Heart right ventricle (tissue), 16 donors: ENCODE measurements around the gene PICALM. TPM values are rescaled to one million over a fixed set of nuclear protein-coding genes. Genes with fewer than 3 reads are reported as not detected.

Experiments
- ATAC-seq, 8 donors: fragments of 200-7000 bp; cut with Tn5 transposase; one replicate each; pipeline ENCODE4 v1.9.1; 2020; ENCODE audit warnings: mild to moderate bottlenecking in 8 of 8, moderate library complexity in 8 of 8, moderate number of reproducible peaks in 1 of 8
- DNase-seq, 2 donors: peaks; one replicate each; pipeline ENCODE4 v3.0.0-alpha.2; 2020
- H3K27ac ChIP-seq, 10 donors: fragments of 200-600 bp; sonication (generic) in 2 of 10; one replicate each; pipeline versions ENCODE4 v1.5.0 to v1.8.0; 2020 to 2022; ENCODE audit warnings: mild to moderate bottlenecking in 3 of 10
- H3K27me3 ChIP-seq, 7 donors: fragments of 200-600 bp; one replicate each; pipeline ENCODE4 v1.8.0; 2021 to 2022; ENCODE audit warnings: mild to moderate bottlenecking in 2 of 7
- H3K36me3 ChIP-seq, 9 donors: fragments of 200-600 bp; sonication (generic) in 1 of 9; one replicate each; pipeline versions ENCODE4 v1.5.0 to v1.8.0; 2020 to 2022; ENCODE audit warnings: mild to moderate bottlenecking in 2 of 9
- H3K4me1 ChIP-seq, 9 donors: fragments of 200-600 bp; sonication (generic) in 1 of 9; one replicate each; pipeline versions ENCODE4 v1.5.0 to v1.8.0; 2020 to 2022; ENCODE audit warnings: mild to moderate bottlenecking in 4 of 9
- H3K4me3 ChIP-seq, 10 donors: fragments of 200-600 bp; sonication (generic) in 2 of 10; one replicate each; pipeline versions ENCODE4 v1.5.0 to v1.8.0; 2020 to 2022; ENCODE audit warnings: mild to moderate bottlenecking in 7 of 10, moderate library complexity in 2 of 10
- H3K9me3 ChIP-seq, 11 donors: fragments of 200-600 bp in 10 of 11; sonication (generic) in 2 of 11; one replicate each; pipeline versions ENCODE4 v1.5.0 to v1.8.0; 2013 to 2022; ENCODE audit warnings: mild to moderate bottlenecking in 2 of 11, control low read depth in 1 of 11, moderate library complexity in 1 of 11
- WGBS, 2 donors: extraction: QIAGEN DNeasy Blood & Tissue Kit; methylation state at CpG; one replicate each; pipeline ENCODE4 v1.1.7; 2013; ENCODE audit warnings: inconsistent platforms in 1 of 2; 5-methylcytosine and 5-hydroxymethylcytosine counted together
- intact Hi-C, 10 donors: fragments of 100-400 bp; cut with DNase I; formaldehyde crosslinking; loops; one replicate each; pipeline versions ENCODE4 v1.11.1 to v1.14.2; 2022
- polyA plus RNA-seq, 2 donors: library from polyadenylated mRNA; stranded (reverse); fragments of 200-250 nt; gene quantifications; one replicate each; pipeline ENCODE4 v1.2.3, GENCODE V29; 2013
- total RNA-seq, 10 donors: library from RNA; stranded (reverse); fragmentation: NEBNext Ultra II Directional in 3 of 10; extraction: Animal tissue kit (Norgen Biotek cat#: 25700) in 3 of 10; gene quantifications; one replicate each; pipeline versions ENCODE4 v1.2.1 to v1.2.4, GENCODE V29; 2021 to 2023
- TF ChIP-seq, protein P1 (sequence below), 9 donors: fragments of 200-600 bp; sonication (generic) in 2 of 9; IDR thresholded peaks; one replicate each; pipeline versions ENCODE4 v1.5.0 to v1.8.0; 2021 to 2022; ENCODE audit warnings: antibody characterized with exemption in 9 of 9, mild to moderate bottlenecking in 5 of 9, moderate library complexity in 1 of 9
- donor health status: Arrhythmogenic right ventricular cardiomyopathy.
- donor health status: ischemic (EF 13 %, LVEDD 7.1; RV severe dilation, severe dysfunction).
- donor health status: healthy with polysubstance abuse.
- donor health status: DM: no; HTN: yes; CAD: no.
- donor health status: DM: no; HTN: no; CAD: no.
- donor health status: ischemic (EF 25% LVEDD 6.9; RV normal size, moderate dysfunction).
- donor health status: ischemic (EF 25% LVEDD 5.7; RV mildly dilated, moderate dysfunction).
- donor health status: healthy.
- donor health status: DM: yes; HTN: yes; CAD: no.
- donor health status: Ischemic cardiomyopathy.
- donor health status: ischemic (EF 35%, LVEDD 5.7; RV mildly dilated, moderate dysfunction).
- donor health status: nonischemic (EF 11% LVEDD 7.7; RV severe dilation, severe dysfunction).
- donor health status: DM: yes; HTN: yes; CAD: no.
- donor health status: PGD.
- donor health status: ischemic (EF 29% LVEDD 5.4; RV normal size, mild dysfunction).
- donor health status: nonischemic (EF 23%, LVEDD 6.1; RV moderate dilation, normal function).

Gene PICALM
- total and polyA plus RNA-seq, 12 donors, result 40.7 to 206 (median 161) TPM

DNA sequence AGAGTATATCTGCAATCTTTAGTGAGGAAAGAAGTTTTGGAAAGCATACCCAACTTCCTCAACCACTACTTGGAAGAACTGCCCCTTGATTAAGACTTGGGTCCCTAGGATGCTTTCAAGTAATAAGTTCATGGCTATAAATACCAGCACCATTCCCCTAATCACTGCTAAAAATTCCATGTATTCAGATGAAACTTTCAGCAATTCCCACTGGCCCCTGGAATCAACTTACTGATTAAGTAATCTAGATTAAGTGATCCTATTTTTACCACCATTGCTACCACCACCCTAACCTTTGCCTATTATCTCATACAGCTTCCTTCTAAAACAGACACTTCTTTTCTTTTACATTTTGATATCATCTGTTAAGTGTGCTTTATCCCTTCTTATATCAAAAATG lies 10.5 kb downstream of the PICALM start:
- no peaks in the 10 kb centered on the region for H3K27me3 ChIP-seq
- DNase-seq (no peak), ATAC-seq (no peak)
- H3K4me1 ChIP-seq, result peaks cover 4 to 99% (median 76%) of the 10 kb centered on the region in 9 donors
- H3K4me3 ChIP-seq, result no peak overlapping the region
- TF ChIP-seq, protein P1, sequence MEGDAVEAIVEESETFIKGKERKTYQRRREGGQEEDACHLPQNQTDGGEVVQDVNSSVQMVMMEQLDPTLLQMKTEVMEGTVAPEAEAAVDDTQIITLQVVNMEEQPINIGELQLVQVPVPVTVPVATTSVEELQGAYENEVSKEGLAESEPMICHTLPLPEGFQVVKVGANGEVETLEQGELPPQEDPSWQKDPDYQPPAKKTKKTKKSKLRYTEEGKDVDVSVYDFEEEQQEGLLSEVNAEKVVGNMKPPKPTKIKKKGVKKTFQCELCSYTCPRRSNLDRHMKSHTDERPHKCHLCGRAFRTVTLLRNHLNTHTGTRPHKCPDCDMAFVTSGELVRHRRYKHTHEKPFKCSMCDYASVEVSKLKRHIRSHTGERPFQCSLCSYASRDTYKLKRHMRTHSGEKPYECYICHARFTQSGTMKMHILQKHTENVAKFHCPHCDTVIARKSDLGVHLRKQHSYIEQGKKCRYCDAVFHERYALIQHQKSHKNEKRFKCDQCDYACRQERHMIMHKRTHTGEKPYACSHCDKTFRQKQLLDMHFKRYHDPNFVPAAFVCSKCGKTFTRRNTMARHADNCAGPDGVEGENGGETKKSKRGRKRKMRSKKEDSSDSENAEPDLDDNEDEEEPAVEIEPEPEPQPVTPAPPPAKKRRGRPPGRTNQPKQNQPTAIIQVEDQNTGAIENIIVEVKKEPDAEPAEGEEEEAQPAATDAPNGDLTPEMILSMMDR (IDR thresholded peaks at IDR 0.05), result no peak
- H3K27ac ChIP-seq, result peak overlapping the region in 1 of 10 donors; percentile 21
- intact Hi-C loops, result no loop called here
- no peaks in the 10 kb centered on the region for H3K9me3 ChIP-seq
- H3K36me3 ChIP-seq, result no peaks in the 10 kb centered on the region

GRCh38 chr11:86056351-86056854 lies 12.5 kb downstream of the PICALM start:
- intact Hi-C loops, result no loop called here
- DNase-seq (no peak), ATAC-seq (no peak)
- Histone ChIP-seq H3K9me3 (no peaks in the 10 kb centered on the region), H3K27me3 (no peaks in the 10 kb centered on the region), H3K4me3 (no peak overlapping the region), H3K36me3 (no peaks in the 10 kb centered on the region), H3K27ac (no peak overlapping the region), H3K4me1 (peaks cover 4 to 99% (median 76%) of the 10 kb centered on the region in 9 donors)
- 91 to 95% methylated on average over 1 of the region's 1 CpG for WGBS, 2 donors
- TF ChIP-seq, protein P1 (IDR thresholded peaks at IDR 0.05), result no peak

DNA sequence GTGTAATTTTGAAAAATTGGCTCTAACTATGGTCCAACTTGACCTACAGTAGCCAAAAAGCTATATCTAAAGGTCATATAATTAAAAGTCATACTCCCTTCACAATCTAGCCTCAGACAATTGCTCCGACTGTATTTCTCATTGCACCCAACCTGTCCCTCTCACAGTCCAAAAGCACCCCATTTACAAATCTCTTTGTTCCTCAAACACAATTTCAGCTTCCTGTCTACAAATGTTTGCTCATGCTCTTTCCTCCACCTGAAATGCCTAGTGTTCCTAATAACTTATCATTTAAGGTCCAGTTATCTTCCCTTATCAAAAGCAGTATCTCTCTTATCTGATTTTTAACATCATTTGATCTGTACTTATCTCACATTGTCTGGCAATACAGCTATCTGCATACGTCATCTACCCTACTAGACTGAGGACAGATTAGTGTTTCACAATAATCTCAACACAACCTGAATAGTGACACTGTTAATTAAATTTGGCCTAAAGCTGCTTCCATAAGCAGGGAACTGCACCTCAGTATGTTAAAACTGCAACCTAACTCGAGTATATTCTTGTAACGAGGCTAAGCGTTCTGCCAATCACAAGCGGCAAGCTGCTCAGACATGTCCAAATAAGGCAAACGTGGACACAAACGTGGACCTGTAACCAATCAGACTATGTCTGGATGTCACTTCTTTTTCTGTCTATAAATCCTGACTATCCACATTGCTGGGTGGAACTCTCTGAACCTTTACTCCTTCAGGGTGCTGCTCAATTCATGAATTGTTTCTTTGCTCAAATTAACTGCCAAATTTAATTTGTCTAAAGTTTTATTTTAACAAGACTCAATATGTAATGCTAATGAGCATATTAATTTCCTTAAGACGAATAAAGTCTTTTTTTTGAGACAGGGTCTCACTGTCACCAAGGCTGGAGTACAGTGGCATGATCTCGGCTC lies 15.9 kb downstream of the PICALM start:
- Histone ChIP-seq H3K9me3 (no peaks in the 10 kb centered on the region), H3K27me3 (no peaks in the 10 kb centered on the region), H3K4me1 (peaks cover 4 to 100% (median 70%) of the 10 kb centered on the region in 9 donors), H3K4me3 (no peak overlapping the region), H3K27ac (peak overlapping the region in 3 of 10 donors; percentile 1 to 33 (median 12)), H3K36me3 (no peaks in the 10 kb centered on the region)
- DNase-seq (no peak), ATAC-seq (peak in 1 of 8 donors; percentile 36)
- intact Hi-C loops, result no loop called here
- TF ChIP-seq, protein P1 (IDR thresholded peaks at IDR 0.05), result no peak
- 75 to 80% methylated on average over 10 of the region's 10 CpGs for WGBS, 2 donors

GRCh38 chr11:86050196-86050709 lies 18.6 kb downstream of the PICALM start:
- DNase-seq, result no peak

More at GRCh38 chr11:86050196-86050709, 18.6 kb downstream of the PICALM start:
- Histone ChIP-seq H3K27ac (no peak overlapping the region), H3K4me1 (peaks cover 4 to 100% (median 90%) of the 10 kb centered on the region in 9 donors), H3K9me3 (no peaks in the 10 kb centered on the region), H3K4me3 (no peak overlapping the region), H3K36me3 (no peaks in the 10 kb centered on the region), H3K27me3 (no peaks in the 10 kb centered on the region)
- ATAC-seq, result no peak
- intact Hi-C loops, result no loop called here
- TF ChIP-seq, protein P1 (IDR thresholded peaks at IDR 0.05), result no peak
